ENCODE results near the gene PCDHGB4. TPM values are rescaled to one million over a fixed set of nuclear protein-coding genes. Genes with fewer than 3 reads are reported as not detected.
"Not testable (repeated sequence)": the region's sequence is repeated elsewhere in the genome, so short reads cannot be mapped to it uniquely, and the experiment has no call there.

PCDHGB4 gene
- total and polyA plus RNA-seq, 3 donors from 2014 or later = 1.0 to 13.3 (median 11.3) TPM

GRCh38 chr5:141373673-141374317 lies 13.7 kb upstream of the PCDHGB4 start, which contains the start of gene PCDHGA6:
Gene PCDHGA6, plus strand, starts transcription at chr5:141373891. Its CDS starts 193 bp downstream, at chr5:141374084.
- no peak within 1 kb of the TSS for H3K4me3 ChIP-seq
- no peak for DNase-seq
- 9 to 12% methylated on average over 23 to 27 of the region's 27 CpGs for WGBS, 2 donors

GRCh38 chr5:141374627-141375026 lies 12.9 kb upstream of the PCDHGB4 start:
- 48% methylated on average over 12 to 14 of the region's 14 CpGs for WGBS, 2 donors
- no peak for DNase-seq
- H3K27ac ChIP-seq = no peak overlapping the region
- H3K4me3 ChIP-seq = no peak overlapping the region
- no peak for TF ChIP-seq POLR2A (IDR thresholded peaks at IDR 0.05)
- no peak for TF ChIP-seq CTCF (IDR thresholded peaks at IDR 0.05)
- intact Hi-C loops (cut with DNase I; ENCODE audit: low total_unique reads) = no loop called here
- no peaks in the 10 kb centered on the region for H3K4me1 ChIP-seq
- no peaks in the 10 kb centered on the region for H3K27me3 ChIP-seq
- no peaks in the 10 kb centered on the region for H3K36me3 ChIP-seq (ENCODE audit: low read depth, missing control alignments)
- H3K9me3 ChIP-seq = no peaks in the 10 kb centered on the region

More at GRCh38 chr5:141373673-141374317, 13.7 kb upstream of the PCDHGB4 start, which contains the start of gene PCDHGA6:
- Histone ChIP-seq H3K27me3 (no peaks in the 10 kb centered on the region), H3K4me1 (no peaks in the 10 kb centered on the region), H3K27ac (no peak within 1 kb of the TSS), H3K9me3 (no peaks in the 10 kb centered on the region), H3K36me3 (ENCODE audit: low read depth, missing control alignments) (no peaks in the 10 kb centered on the region)
- peak in 2 of 3 experiments; percentile 18 to 19 for TF ChIP-seq CTCF (IDR thresholded peaks at IDR 0.05)
- no peak for TF ChIP-seq POLR2A (IDR thresholded peaks at IDR 0.05)
- intact Hi-C loops (cut with DNase I; ENCODE audit: low total_unique reads) = no loop called here

GRCh38 chr5:141375444-141376155 lies 11.9 kb upstream of the PCDHGB4 start:
- H3K36me3 ChIP-seq (ENCODE audit: low read depth, missing control alignments); H3K27ac ChIP-seq; H3K9me3 ChIP-seq; H3K4me3 ChIP-seq; intact Hi-C loops (cut with DNase I; ENCODE audit: low total_unique reads); H3K4me1 ChIP-seq; H3K27me3 ChIP-seq: not testable (repeated sequence)
- 44% methylated on average over 38 of the region's 48 CpGs; no CpG with 5 or more reads in 1 of the 2 donors for WGBS, 2 donors
- peak; percentile 65 for DNase-seq

- Histone ChIP-seq H3K9me3 (no peaks in the 10 kb centered on the region), H3K36me3 (ENCODE audit: low read depth, missing control alignments) (no peaks in the 10 kb centered on the region), H3K4me1 (no peaks in the 10 kb centered on the region), H3K4me3 (peak within 1 kb of the TSS; percentile 16 to 48), H3K27me3 (no peaks in the 10 kb centered on the region), H3K27ac (no peak within 1 kb of the TSS)
- intact Hi-C loops (cut with DNase I; ENCODE audit: low total_unique reads) = no loop called here
- 9% methylated on average over 22 to 37 of the region's 37 CpGs for WGBS, 2 donors
- no peak for DNase-seq
- TF ChIP-seq CTCF (IDR thresholded peaks at IDR 0.05) = peak in 1 of 3 experiments; percentile 19
- no peak for TF ChIP-seq POLR2A (IDR thresholded peaks at IDR 0.05)
These were observed 4.8 kb upstream of the PCDHGB4 start, which contains the start of gene PCDHGA7 for GRCh38 chr5:141382469-141383294. Gene PCDHGA7, plus strand, starts transcription at chr5:141382742. Its CDS starts 158 bp downstream, at chr5:141382900.

GRCh38 chr5:141383345-141383744 lies 4.2 kb upstream of the PCDHGB4 start:
- Histone ChIP-seq H3K27ac (no peak overlapping the region), H3K4me3 (peak overlapping the region in 1 of 2 donors; percentile 48), H3K36me3 (ENCODE audit: low read depth, missing control alignments) (no peaks in the 10 kb centered on the region), H3K4me1 (no peaks in the 10 kb centered on the region), H3K9me3 (no peaks in the 10 kb centered on the region), H3K27me3 (no peaks in the 10 kb centered on the region)
- 24 to 32% methylated on average over 20 to 21 of the region's 21 CpGs for WGBS, 2 donors
- intact Hi-C loops (cut with DNase I; ENCODE audit: low total_unique reads) = no loop called here
- no peak for DNase-seq
- no peak for TF ChIP-seq CTCF (IDR thresholded peaks at IDR 0.05)
- TF ChIP-seq POLR2A (IDR thresholded peaks at IDR 0.05) = no peak
